ENCODE data around the gene GRHL1. TPM values are rescaled to one million over a fixed set of nuclear protein-coding genes. Genes with fewer than 3 reads are reported as not detected.

The GRHL1 gene
- total and polyA plus RNA-seq, 12 donors: 0.57 to 2.6 (median 1.2) TPM; not detected in 1

- Histone ChIP-seq H3K36me3 (replicated peaks in 1 of 2) (no peaks in the 10 kb centered on the region), H3K27me3 (no peaks in the 10 kb centered on the region), H3K27ac (no peak overlapping the region), H3K4me1 (replicated peaks in 1 of 2) (no peaks in the 10 kb centered on the region), H3K4me3 (no peak overlapping the region), H3K9me3 (replicated peaks in 1 of 3) (no peaks in the 10 kb centered on the region)
- 92 to 96% (median 95%) methylated on average over 3 to 4 of the region's 4 CpGs for WGBS, 4 donors
- intact Hi-C loops (cut with DNase I): no loop called here
- DNase-seq: peak in 1 of 7 donors; percentile 3
- no peak for TF ChIP-seq POLR2A (IDR thresholded peaks at IDR 0.05)
- TF ChIP-seq, protein P1, sequence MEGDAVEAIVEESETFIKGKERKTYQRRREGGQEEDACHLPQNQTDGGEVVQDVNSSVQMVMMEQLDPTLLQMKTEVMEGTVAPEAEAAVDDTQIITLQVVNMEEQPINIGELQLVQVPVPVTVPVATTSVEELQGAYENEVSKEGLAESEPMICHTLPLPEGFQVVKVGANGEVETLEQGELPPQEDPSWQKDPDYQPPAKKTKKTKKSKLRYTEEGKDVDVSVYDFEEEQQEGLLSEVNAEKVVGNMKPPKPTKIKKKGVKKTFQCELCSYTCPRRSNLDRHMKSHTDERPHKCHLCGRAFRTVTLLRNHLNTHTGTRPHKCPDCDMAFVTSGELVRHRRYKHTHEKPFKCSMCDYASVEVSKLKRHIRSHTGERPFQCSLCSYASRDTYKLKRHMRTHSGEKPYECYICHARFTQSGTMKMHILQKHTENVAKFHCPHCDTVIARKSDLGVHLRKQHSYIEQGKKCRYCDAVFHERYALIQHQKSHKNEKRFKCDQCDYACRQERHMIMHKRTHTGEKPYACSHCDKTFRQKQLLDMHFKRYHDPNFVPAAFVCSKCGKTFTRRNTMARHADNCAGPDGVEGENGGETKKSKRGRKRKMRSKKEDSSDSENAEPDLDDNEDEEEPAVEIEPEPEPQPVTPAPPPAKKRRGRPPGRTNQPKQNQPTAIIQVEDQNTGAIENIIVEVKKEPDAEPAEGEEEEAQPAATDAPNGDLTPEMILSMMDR (IDR thresholded peaks at IDR 0.05): no peak
These were observed 71.0 kb downstream of the GRHL1 start for GRCh38 chr2:10022445-10022844.

DNA sequence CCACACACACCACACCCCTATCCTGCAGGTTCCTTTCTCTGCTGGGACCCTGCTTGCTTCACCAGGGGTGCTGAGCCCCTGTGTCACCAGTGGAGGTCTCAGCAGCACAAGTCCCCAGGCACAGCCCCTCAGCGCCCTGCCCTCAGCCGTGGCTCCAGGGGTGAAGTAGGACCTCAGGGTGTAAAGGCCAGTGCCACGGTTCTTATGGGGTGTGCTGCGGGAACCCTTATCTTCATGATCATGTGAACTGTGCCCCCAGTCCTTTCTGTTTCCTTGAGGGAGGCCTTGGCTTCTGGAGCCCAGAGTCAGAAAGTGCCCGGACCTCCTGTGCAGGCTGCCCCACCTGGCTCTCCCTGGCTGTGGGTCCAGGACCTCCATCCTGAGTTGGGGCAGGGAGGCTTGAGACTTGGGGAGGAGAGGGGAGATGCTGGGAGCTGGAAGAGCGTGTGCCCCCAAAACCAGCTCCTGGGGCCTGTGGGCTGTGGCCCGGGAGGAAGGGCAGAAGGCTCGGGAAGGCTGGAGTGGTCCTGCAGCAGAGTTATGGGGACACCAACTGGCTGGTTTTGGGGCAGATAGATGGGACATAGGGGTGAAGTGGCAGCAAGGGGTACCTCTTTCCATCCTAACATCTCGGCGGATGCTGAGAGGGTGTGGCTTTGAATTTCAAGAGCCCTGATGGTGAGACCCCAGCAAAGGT lies 71.6 kb downstream of the GRHL1 start:
- TF ChIP-seq POLR2A (IDR thresholded peaks at IDR 0.05): no peak
- TF ChIP-seq, protein P1 (IDR thresholded peaks at IDR 0.05): peak in 1 of 6 experiments; percentile 4
- H3K27me3 ChIP-seq: no peaks in the 10 kb centered on the region

GRCh38 chr2:10026940-10027569 lies 75.6 kb downstream of the GRHL1 start:
- no peak for DNase-seq
- 70 to 81% (median 79%) methylated on average over 4 to 8 of the region's 8 CpGs for whole genome bisulfite sequencing, 4 donors
- Histone ChIP-seq H3K27me3 (no peaks in the 10 kb centered on the region), H3K27ac (no peak overlapping the region), H3K9me3 (replicated peaks in 1 of 3) (no peaks in the 10 kb centered on the region), H3K36me3 (replicated peaks in 1 of 2) (no peaks in the 10 kb centered on the region), H3K4me3 (no peak overlapping the region), H3K4me1 (replicated peaks in 1 of 2) (no peaks in the 10 kb centered on the region)
- no peak for TF ChIP-seq POLR2A (IDR thresholded peaks at IDR 0.05)
- TF ChIP-seq, protein P1 (IDR thresholded peaks at IDR 0.05): no peak
- intact Hi-C loops (cut with DNase I): no loop called here

More for the DNA sequence above, 71.6 kb downstream of the GRHL1 start:
- intact Hi-C loops (cut with DNase I): no loop called here
- Histone ChIP-seq H3K4me3 (no peak overlapping the region), H3K4me1 (replicated peaks in 1 of 2) (no peaks in the 10 kb centered on the region), H3K9me3 (replicated peaks in 1 of 3) (no peaks in the 10 kb centered on the region), H3K27ac (no peak overlapping the region), H3K36me3 (replicated peaks in 1 of 2) (no peaks in the 10 kb centered on the region)
- 83 to 87% (median 86%) methylated on average over 5 to 10 of the region's 10 CpGs for WGBS, 4 donors
- peak in 1 of 7 donors; percentile 10 for DNase-seq

DNA sequence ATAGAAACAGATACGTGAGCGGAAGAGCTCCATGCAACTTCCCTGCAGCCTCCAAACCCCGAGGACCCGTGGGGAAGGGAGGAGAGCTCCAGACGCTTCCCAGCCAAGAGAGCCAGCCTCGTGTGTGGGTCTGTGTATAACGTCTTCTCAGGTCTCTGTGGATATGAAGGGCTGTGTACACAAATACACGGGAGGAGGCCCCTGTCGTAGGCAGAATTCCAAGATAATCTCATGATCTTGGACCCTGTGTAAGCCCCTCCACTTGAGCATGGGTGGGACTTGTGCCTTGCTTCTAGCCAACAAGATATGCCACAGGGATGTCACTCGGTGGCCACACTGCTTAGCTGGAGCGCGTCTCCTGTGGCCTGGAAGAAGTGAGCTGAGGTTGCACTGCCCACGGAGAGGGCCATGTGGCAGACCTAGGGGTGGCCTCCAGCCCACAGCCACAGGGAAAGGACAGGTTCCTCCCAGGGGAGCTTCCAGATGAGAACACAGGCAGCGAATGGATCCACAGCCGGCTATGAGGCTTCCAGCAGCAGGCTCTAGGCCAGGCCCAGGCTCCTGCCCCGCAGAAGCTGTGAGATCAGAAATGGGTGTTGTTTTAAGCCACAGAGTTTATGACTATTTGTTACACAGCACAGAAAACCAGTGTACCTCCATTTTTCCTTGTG lies 76.3 kb downstream of the GRHL1 start:
- Histone ChIP-seq H3K36me3 (replicated peaks in 1 of 2) (no peaks in the 10 kb centered on the region), H3K4me3 (no peak overlapping the region), H3K27me3 (no peaks in the 10 kb centered on the region), H3K9me3 (replicated peaks in 1 of 3) (no peaks in the 10 kb centered on the region), H3K27ac (no peak overlapping the region), H3K4me1 (replicated peaks in 1 of 2) (no peaks in the 10 kb centered on the region)
- 80 to 95% (median 93%) methylated on average over 9 to 16 of the region's 16 CpGs for WGBS, 4 donors
- no peak for DNase-seq
- TF ChIP-seq, protein P1 (IDR thresholded peaks at IDR 0.05): no peak
- TF ChIP-seq POLR2A (IDR thresholded peaks at IDR 0.05): no peak
- intact Hi-C loops (cut with DNase I): no loop called here
